Large intestine (tissue), 3 donors: Measurements from ENCODE around the gene C3orf85. TPM values are rescaled to one million over a fixed set of nuclear protein-coding genes. Genes with fewer than 3 reads are reported as not detected.

Source experiments
- DNase-seq, 2 donors: peaks; one replicate each; pipeline versions ENCODE4 v3.0.0 to v3.0.0-alpha.2; 2013
- H3K27ac ChIP-seq: one replicate; pipeline ENCODE4 v1.5.1; 2013; ENCODE audit warnings: low read length
- H3K27me3 ChIP-seq: 2 replicates; pipeline ENCODE4 v1.6.1; 2013; ENCODE audit warnings: low read length; ENCODE audit not compliant: control insufficient read depth, insufficient read depth
- H3K36me3 ChIP-seq: 2 replicates; pipeline ENCODE4 v1.6.1; 2013; ENCODE audit warnings: low read length; ENCODE audit not compliant: control insufficient read depth, insufficient read depth
- H3K4me1 ChIP-seq: one replicate; pipeline ENCODE4 v1.6.1; 2013; ENCODE audit warnings: low read length; ENCODE audit not compliant: control insufficient read depth, insufficient read depth
- H3K4me3 ChIP-seq: one replicate; pipeline ENCODE4 v1.5.1; 2013; ENCODE audit warnings: low read length
- H3K9me3 ChIP-seq: one replicate; pipeline ENCODE4 v1.6.1; 2013; ENCODE audit warnings: mild to moderate bottlenecking, low read depth, low read length, moderate library complexity; ENCODE audit not compliant: control insufficient read depth
- WGBS: methylation state at CpG from one replicate; pipeline ENCODE4 v1.1.5; 2013; ENCODE audit warnings: low lambda C conversion rate; ENCODE audit not compliant: insufficient coverage; 5-methylcytosine and 5-hydroxymethylcytosine counted together
- polyA plus RNA-seq: library from polyadenylated mRNA; unstranded; fragments of 120-200 nt; gene quantifications from one replicate; pipeline ENCODE4 v1.2.1, GENCODE V29; 2013

C3orf85 gene
- polyA plus RNA-seq, 1 donor = 95.5 TPM

DNA sequence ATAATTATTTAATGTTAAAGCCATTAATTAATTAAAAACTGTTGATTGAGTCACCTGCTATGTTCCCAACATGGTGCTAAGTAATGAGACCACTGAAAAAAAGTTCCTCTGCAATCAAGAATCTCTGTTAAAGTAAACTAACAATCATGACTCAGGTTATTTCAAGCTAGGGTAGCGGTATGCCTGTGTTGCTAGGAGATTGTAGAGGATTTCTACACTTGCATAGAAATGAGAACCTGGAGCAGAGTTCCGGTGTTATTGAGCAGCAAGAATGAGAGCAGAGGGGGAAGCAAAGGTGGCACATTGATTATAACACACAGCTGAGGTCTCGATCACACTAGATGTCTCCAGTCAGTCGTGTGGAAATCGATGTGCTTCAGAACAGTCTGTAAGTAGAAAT, 41.4 kb downstream of the C3orf85 start:
- H3K36me3 ChIP-seq = no peaks in the 10 kb centered on the region
- no peaks in the 10 kb centered on the region for H3K4me1 ChIP-seq
- WGBS = no CpG with 5 or more reads among the region's 5 CpGs
- no peaks in the 10 kb centered on the region for H3K27me3 ChIP-seq
- H3K4me3 ChIP-seq = no peak overlapping the region
- no peak for DNase-seq
- H3K9me3 ChIP-seq = no peaks in the 10 kb centered on the region
- H3K27ac ChIP-seq = no peak overlapping the region

DNA sequence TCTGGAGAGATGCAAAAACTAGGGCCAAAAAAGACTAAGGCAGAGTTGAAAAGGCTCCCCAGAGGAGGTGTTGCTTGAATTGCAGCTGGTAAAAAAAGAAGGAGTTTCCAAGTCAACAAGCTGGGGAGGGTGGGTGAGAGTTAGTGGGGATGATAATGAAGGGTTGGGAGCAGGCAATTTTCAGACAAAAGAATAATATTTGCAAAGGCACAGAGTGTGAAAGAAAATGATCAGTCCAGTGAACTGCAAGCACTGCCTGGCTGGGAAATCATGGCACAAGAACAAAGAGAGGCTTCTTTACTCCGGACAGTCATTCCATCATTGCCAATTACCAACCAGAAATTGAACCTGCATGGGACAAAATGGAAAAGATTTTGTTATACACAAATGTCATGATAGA, 42.2 kb downstream of the C3orf85 start:
- DNase-seq = no peak
- H3K9me3 ChIP-seq = no peaks in the 10 kb centered on the region
- H3K4me3 ChIP-seq = no peak overlapping the region
- no CpG with 5 or more reads among the region's 1 CpG for WGBS
- H3K27me3 ChIP-seq = no peaks in the 10 kb centered on the region
- H3K27ac ChIP-seq = no peak overlapping the region
- H3K4me1 ChIP-seq = no peaks in the 10 kb centered on the region
- H3K36me3 ChIP-seq = no peaks in the 10 kb centered on the region

DNA sequence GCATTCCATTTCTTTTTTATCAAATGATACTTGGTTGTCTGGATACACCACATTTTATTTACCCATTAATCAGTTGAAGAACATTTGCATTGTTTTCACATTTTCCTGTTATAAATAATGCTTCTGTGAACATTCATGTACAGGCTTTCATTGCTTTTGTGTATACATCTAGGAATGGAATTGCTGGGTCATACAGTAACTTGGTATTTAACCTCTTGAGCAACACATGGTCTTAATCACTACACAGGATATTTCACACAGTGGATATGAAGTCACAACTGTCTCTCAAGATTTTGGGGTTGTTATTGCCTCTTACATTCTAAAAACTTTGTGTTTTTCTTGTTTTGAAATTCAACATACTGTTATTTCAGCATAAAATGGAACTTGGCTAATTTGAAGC, 48.2 kb downstream of the C3orf85 start:
- Histone ChIP-seq H3K9me3 (no peaks in the 10 kb centered on the region), H3K36me3 (no peaks in the 10 kb centered on the region), H3K4me3 (no peak overlapping the region), H3K27me3 (no peaks in the 10 kb centered on the region), H3K4me1 (peaks cover 4% of the 10 kb centered on the region), H3K27ac (no peak overlapping the region)
- DNase-seq = no peak

DNA sequence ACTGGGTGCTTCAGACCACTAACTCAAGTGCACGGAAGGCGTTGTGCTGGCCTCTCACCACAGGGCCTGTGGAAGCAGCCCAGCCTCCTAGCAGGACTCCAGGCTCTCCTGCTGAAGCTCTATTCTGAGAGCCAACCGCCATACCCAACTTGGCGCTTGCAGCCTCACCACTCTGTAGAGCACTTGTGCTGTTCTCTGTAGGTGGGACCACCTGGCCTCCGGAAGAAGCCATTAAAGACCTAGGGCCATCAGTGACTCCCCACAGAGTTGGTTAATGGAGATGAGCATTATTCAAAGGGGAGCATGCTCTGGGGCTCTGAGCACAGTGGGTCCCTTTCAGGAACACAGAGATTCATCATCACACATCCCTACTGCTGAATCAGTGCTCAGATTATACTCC, 50.9 kb downstream of the C3orf85 start:
- Histone ChIP-seq H3K27me3 (no peaks in the 10 kb centered on the region), H3K27ac (no peak overlapping the region), H3K9me3 (no peaks in the 10 kb centered on the region), H3K36me3 (no peaks in the 10 kb centered on the region), H3K4me1 (peaks cover 4% of the 10 kb centered on the region), H3K4me3 (no peak overlapping the region)
- no peak for DNase-seq
- no CpG with 5 or more reads among the region's 5 CpGs for WGBS

DNA sequence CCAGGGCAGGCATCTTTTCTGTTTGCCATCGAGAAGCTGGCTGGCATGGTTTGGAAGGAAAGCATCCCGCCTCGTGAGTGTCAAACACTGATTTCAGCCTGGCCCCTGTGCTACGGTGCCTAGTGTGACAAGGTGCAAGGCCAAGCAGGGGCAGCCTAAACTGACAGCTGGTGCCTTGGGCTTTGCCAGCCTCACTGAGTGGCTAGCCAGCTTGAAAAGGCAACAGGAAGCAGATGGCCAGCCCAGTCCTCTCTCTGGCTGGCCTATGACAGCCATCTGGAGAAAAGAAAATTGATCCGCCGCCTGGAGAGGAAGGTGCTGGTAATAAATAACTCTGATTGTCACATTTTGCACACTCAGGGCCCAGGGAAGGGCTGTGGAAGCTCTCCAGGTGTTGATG, 52.2 kb downstream of the C3orf85 start:
- Histone ChIP-seq H3K36me3 (no peaks in the 10 kb centered on the region), H3K9me3 (no peaks in the 10 kb centered on the region), H3K27ac (no peak overlapping the region), H3K4me1 (peaks cover 4% of the 10 kb centered on the region), H3K4me3 (no peak overlapping the region), H3K27me3 (no peaks in the 10 kb centered on the region)
- WGBS = no CpG with 5 or more reads among the region's 6 CpGs
- peak; percentile 5 to 12 for DNase-seq

DNA sequence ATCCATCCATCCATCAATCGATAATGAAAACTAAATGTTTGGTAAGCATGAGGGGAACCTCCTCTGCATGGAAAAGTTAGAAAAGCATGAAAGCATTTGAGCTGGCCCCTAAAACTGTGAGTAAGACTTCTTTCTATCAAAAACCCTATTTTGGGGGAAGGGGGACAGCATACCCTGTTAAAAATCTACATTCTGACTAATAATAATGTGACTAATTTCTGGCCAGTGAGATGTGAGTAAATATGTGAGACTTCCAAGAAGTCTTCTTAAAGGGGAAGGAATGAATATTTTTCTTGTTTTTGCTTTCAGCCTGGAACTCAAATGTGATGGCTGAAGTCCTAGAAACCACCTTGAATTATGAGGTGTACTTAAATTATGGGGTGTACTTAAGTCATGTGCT, 54.9 kb downstream of the C3orf85 start:
- DNase-seq = no peak
- Histone ChIP-seq H3K27ac (no peak overlapping the region), H3K36me3 (no peaks in the 10 kb centered on the region), H3K4me1 (no peaks in the 10 kb centered on the region), H3K4me3 (no peak overlapping the region), H3K27me3 (no peaks in the 10 kb centered on the region), H3K9me3 (no peaks in the 10 kb centered on the region)
- WGBS = 100% methylated on average over 1 of the region's 1 CpG

DNA sequence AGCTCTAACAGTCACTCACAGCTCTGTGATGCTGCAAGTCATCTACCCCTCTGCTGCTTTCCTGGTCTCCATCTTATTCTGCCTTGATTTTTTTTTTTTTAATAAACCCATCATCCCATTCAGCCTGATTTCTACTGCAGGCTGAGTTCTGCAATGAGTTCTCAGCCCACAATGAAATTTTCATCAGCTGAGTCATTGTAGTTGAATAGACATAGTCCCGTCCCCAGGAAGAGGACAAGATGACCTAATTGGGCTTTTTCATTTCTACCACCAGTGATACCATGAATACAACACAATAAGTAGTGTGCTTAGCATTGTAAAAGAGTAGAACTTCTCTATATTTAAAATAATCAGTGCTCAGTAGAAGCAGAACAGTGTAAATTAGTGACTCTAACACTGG, 59.3 kb downstream of the C3orf85 start:
- Histone ChIP-seq H3K27me3 (no peaks in the 10 kb centered on the region), H3K4me3 (no peak overlapping the region), H3K4me1 (no peaks in the 10 kb centered on the region), H3K9me3 (no peaks in the 10 kb centered on the region), H3K27ac (no peak overlapping the region), H3K36me3 (no peaks in the 10 kb centered on the region)
- no peak for DNase-seq
- no CpG with 5 or more reads among the region's 1 CpG for WGBS

Other genes with a start within 250 kb of the C3orf85 start
- gene GUCA1C, start 182.8 kb upstream of the C3orf85 start, polyA plus RNA-seq = not detected
- 0.01 TPM for gene MORC1, start 18.6 kb upstream of the C3orf85 start, polyA plus RNA-seq
- gene DPPA2, start 179.8 kb downstream of the C3orf85 start, polyA plus RNA-seq = 0.03 TPM
- 1.3 TPM for gene DPPA4, start 200.8 kb downstream of the C3orf85 start, polyA plus RNA-seq